H1 (cell line): ENCODE results near the gene ASAP2. TPM values are rescaled to one million over a fixed set of nuclear protein-coding genes. Genes with fewer than 3 reads are reported as not detected.

Source experiments
- CTCF ChIA-PET: fragments of 300-600 bp; sonication (Branson Sonifier 250); formaldehyde crosslinking; loops from one replicate; lab custom pipeline; 2021; ENCODE audit not compliant: partially characterized antibody; lab: Charles Lee
- POLR2A ChIA-PET: fragments of 300-600 bp; sonication (Branson Sonifier 250); formaldehyde crosslinking; loops from one replicate; lab custom pipeline; 2021; ENCODE audit warnings: inconsistent platforms; ENCODE audit not compliant: partially characterized antibody; lab: Charles Lee
- DNase-seq, 2 experiments: peaks; one replicate each; pipeline versions ENCODE4 v3.0.0 to v3.0.0-alpha.2; 2010 to 2022; ENCODE audit warnings: low spot score in 2 of 2, low read depth in 1 of 2, mixed read lengths in 1 of 2
- FAIRE-seq: peaks from 2 replicates; lab custom pipeline; 2011; peaks lifted over from hg19 to GRCh38; lab: Jason Lieb, UNC
- H2AFZ ChIP-seq: 2 replicates; pipeline ENCODE4 v1.8.1; 2012; ENCODE audit warnings: low read length, inconsistent platforms
- H2AK5ac ChIP-seq: 2 replicates; pipeline ENCODE4 v1.6.1; 2013; ENCODE audit warnings: low read depth, low read length
- H2BK120ac ChIP-seq: replicated peaks from 2 replicates; pipeline ENCODE3; 2013; ENCODE audit warnings: low read depth, low read length, inconsistent platforms
- H2BK12ac ChIP-seq: 2 replicates; pipeline ENCODE4 v1.6.1; 2013; ENCODE audit warnings: low read depth, low read length
- H2BK15ac ChIP-seq: 2 replicates; pipeline ENCODE4 v1.6.1; 2013; ENCODE audit warnings: low read length
- H2BK20ac ChIP-seq: 2 replicates; pipeline ENCODE4 v1.6.1; 2013; ENCODE audit warnings: low read length
- H2BK5ac ChIP-seq: 2 replicates; pipeline ENCODE4 v1.6.1; 2013; ENCODE audit warnings: low read depth, low read length
- H3K14ac ChIP-seq: 2 replicates; pipeline ENCODE4 v1.6.1; 2013; ENCODE audit warnings: inconsistent platforms; ENCODE audit not compliant: insufficient read length
- H3K18ac ChIP-seq: 2 replicates; pipeline ENCODE4 v1.6.1; 2013; ENCODE audit warnings: low read length; ENCODE audit errors: extremely low read depth
- H3K23ac ChIP-seq: 2 replicates; pipeline ENCODE4 v1.6.1; 2013; ENCODE audit warnings: inconsistent platforms; ENCODE audit not compliant: insufficient read length
- H3K23me2 ChIP-seq: 2 replicates; pipeline ENCODE4 v1.6.1; 2013; ENCODE audit warnings: low read depth, low read length
- H3K27ac ChIP-seq: 2 replicates; pipeline ENCODE4 v1.6.1; 2011; ENCODE audit warnings: low read depth, low read length, inconsistent platforms
- H3K27me3 ChIP-seq, 4 experiments: replicated peaks in 1 of 4; 1 replicate in 1 of 4; 2 replicates in 3 of 4; pipeline versions ENCODE4 v1.6.1 to v1.8.1; 2011 to 2013; ENCODE audit warnings: low read length in 3 of 4, mild to moderate bottlenecking in 3 of 4, inconsistent platforms in 2 of 4, mixed read lengths in 2 of 4, moderate library complexity in 1 of 4; ENCODE audit not compliant: control insufficient read depth in 3 of 4, insufficient read depth in 3 of 4; ENCODE audit errors: extremely low read depth in 1 of 4
- H3K36me3 ChIP-seq, 4 experiments: 2 replicates each; pipeline versions ENCODE4 v1.6.1 to v1.8.1; 2011 to 2013; ENCODE audit warnings: mild to moderate bottlenecking in 4 of 4, low read length in 3 of 4, moderate library complexity in 2 of 4, control low read depth in 1 of 4, inconsistent platforms in 1 of 4; ENCODE audit not compliant: insufficient read depth in 4 of 4, control insufficient read depth in 2 of 4
- H3K4ac ChIP-seq: replicated peaks from 2 replicates; pipeline ENCODE3; 2013; ENCODE audit warnings: low read length, low read depth, mixed read lengths, inconsistent platforms; ENCODE audit not compliant: insufficient read length
- H3K4me1 ChIP-seq, 4 experiments: replicated peaks in 1 of 4; 1 replicate in 1 of 4; 2 replicates in 3 of 4; pipeline versions ENCODE4 v1.6.1 to v1.8.1; 2011 to 2013; ENCODE audit warnings: low read length in 3 of 4, inconsistent platforms in 2 of 4, mixed read lengths in 1 of 4; ENCODE audit not compliant: insufficient read depth in 4 of 4, control insufficient read depth in 3 of 4
- H3K4me2 ChIP-seq, 2 experiments: 2 replicates each; pipeline versions ENCODE4 v1.6.1 to v1.8.1; 2011 to 2013; ENCODE audit warnings: low read depth in 2 of 2, low read length in 2 of 2, control low read depth in 1 of 2, inconsistent platforms in 1 of 2, mild to moderate bottlenecking in 1 of 2; ENCODE audit not compliant: insufficient read depth in 1 of 2
- H3K4me3 ChIP-seq, 4 experiments: fragments of 200-600, 300-600 bp in 1 of 4; sonication (generic), shearing (Covaris generic), sonication (Bioruptor Twin) in 1 of 4; 2 replicates each; pipeline versions ENCODE4 v1.5.1 to v1.8.1; 2011 to 2016; ENCODE audit warnings: low read length in 4 of 4, low read depth in 3 of 4, control low read depth in 2 of 4, inconsistent platforms in 2 of 4, mild to moderate bottlenecking in 2 of 4, mixed read lengths in 1 of 4, moderate library complexity in 1 of 4; ENCODE audit not compliant: insufficient read depth in 2 of 4; ENCODE audit errors: extremely low read depth in 1 of 4
- H3K56ac ChIP-seq: replicated peaks from 2 replicates; pipeline ENCODE3; 2013; ENCODE audit warnings: low read depth, mild to moderate bottlenecking, mixed read lengths, low read length, inconsistent platforms; ENCODE audit not compliant: insufficient read length
- H3K79me1 ChIP-seq: 2 replicates; pipeline ENCODE4 v1.6.1; 2013; ENCODE audit warnings: low read depth, low read length, control low read depth
- H3K79me2 ChIP-seq, 2 experiments: 2 replicates each; pipeline versions ENCODE4 v1.6.1 to v1.8.1; 2012 to 2013; ENCODE audit warnings: low read length in 2 of 2, mild to moderate bottlenecking in 2 of 2, inconsistent platforms in 1 of 2; ENCODE audit not compliant: insufficient read depth in 2 of 2, control insufficient read depth in 1 of 2
- H3K9ac ChIP-seq, 4 experiments: replicated peaks in 1 of 4; 1 replicate in 1 of 4; 2 replicates in 3 of 4; pipeline versions ENCODE4 v1.6.1 to v1.8.1; 2011 to 2013; ENCODE audit warnings: low read depth in 3 of 4, low read length in 3 of 4, control low read depth in 2 of 4, mild to moderate bottlenecking in 2 of 4, moderate library complexity in 2 of 4, inconsistent platforms in 1 of 4; ENCODE audit errors: extremely low read depth in 1 of 4
- H3K9me3 ChIP-seq, 2 experiments: 2 replicates each; pipeline versions ENCODE4 v1.6.1 to v1.8.1; 2012 to 2013; ENCODE audit warnings: mild to moderate bottlenecking in 2 of 2, moderate library complexity in 2 of 2, control low read depth in 1 of 2, inconsistent platforms in 1 of 2, low read depth in 1 of 2, low read length in 1 of 2, mixed read lengths in 1 of 2; ENCODE audit not compliant: insufficient read depth in 2 of 2
- H4K20me1 ChIP-seq, 2 experiments: replicated peaks in 1 of 2; 2 replicates each; pipeline versions ENCODE3 to v1.8.1; 2011 to 2013; ENCODE audit warnings: inconsistent platforms in 2 of 2, low read length in 2 of 2, mild to moderate bottlenecking in 1 of 2; ENCODE audit not compliant: insufficient read depth in 2 of 2, control insufficient read depth in 1 of 2
- H4K5ac ChIP-seq: 2 replicates; pipeline ENCODE4 v1.6.1; 2013; ENCODE audit warnings: low read length, low read depth, mixed read lengths, inconsistent platforms; ENCODE audit not compliant: insufficient read length
- H4K8ac ChIP-seq: 2 replicates; pipeline ENCODE4 v1.8.0; 2013; ENCODE audit warnings: mild to moderate bottlenecking, moderate library complexity, low read length, inconsistent platforms; ENCODE audit not compliant: insufficient read depth; ENCODE audit errors: extremely low read depth
- H4K91ac ChIP-seq: replicated peaks from 2 replicates; pipeline ENCODE3; 2013; ENCODE audit warnings: low read length, mixed read lengths, inconsistent platforms; ENCODE audit not compliant: insufficient read length
- ASH2L ChIP-seq: fragments of 200-600, 300-600 bp; sonication (generic); IDR thresholded peaks from one replicate; pipeline ENCODE4 v1.7.1; 2017; ENCODE audit warnings: low read length
- BACH1 ChIP-seq: IDR thresholded peaks from 2 replicates; pipeline ENCODE4 v1.6.1; 2012; ENCODE audit warnings: low read length, improper control_type of control experiment
- CBX8 ChIP-seq: fragments of 300-800, 300-1000 bp; sonication (generic); IDR thresholded peaks from 2 replicates; pipeline ENCODE4 v1.7.1; 2016; ENCODE audit warnings: low read depth, low read length, borderline replicate concordance
- CHD1 ChIP-seq: IDR thresholded peaks from 2 replicates; pipeline ENCODE4 v1.6.1; 2012; ENCODE audit warnings: low read depth, low read length, improper control_type of control experiment
- CTBP2 ChIP-seq: IDR thresholded peaks from 2 replicates; pipeline ENCODE4 v1.7.0; 2011; ENCODE audit warnings: borderline replicate concordance, mild to moderate bottlenecking, moderate library complexity, mixed read lengths, low read length; ENCODE audit not compliant: insufficient read depth, insufficient read length
- HDAC2 ChIP-seq, 2 experiments: fragments of 300-600 bp in 1 of 2; sonication (generic) in 1 of 2; IDR thresholded peaks; 2 replicates each; pipeline ENCODE4 v1.6.1; 2011 to 2012; ENCODE audit warnings: low read depth in 2 of 2, low read length in 2 of 2, mild to moderate bottlenecking in 2 of 2, moderate library complexity in 2 of 2, borderline replicate concordance in 1 of 2, inconsistent platforms in 1 of 2
- POLR2A ChIP-seq, 2 experiments: IDR thresholded peaks; 1 replicate in 1 of 2; 2 replicates in 1 of 2; pipeline ENCODE4 v1.6.1; 2011; ENCODE audit warnings: low read depth in 2 of 2, low read length in 2 of 2, mild to moderate bottlenecking in 2 of 2; ENCODE audit errors: control extremely low read depth in 1 of 2
- POLR2AphosphoS5 ChIP-seq: IDR thresholded peaks from 2 replicates; pipeline ENCODE4 v1.6.1; 2011; ENCODE audit warnings: low read depth, low read length
- WGBS, 2 experiments: shearing (Covaris generic) in 1 of 2; methylation state at CpG; one replicate each; pipeline versions ENCODE4 v1.1.6 to v1.1.7; 2013 to 2015; ENCODE audit warnings: low lambda C conversion rate in 2 of 2, mixed read lengths in 2 of 2, inconsistent platforms in 1 of 2, low coverage in 1 of 2, missing lambda C conversion rate in 1 of 2; ENCODE audit not compliant: insufficient replicate concordance in 2 of 2, insufficient coverage in 1 of 2, insufficient read length in 1 of 2; ENCODE audit errors: extremely low coverage in 1 of 2, missing lambda C conversion rate in 1 of 2; 5-methylcytosine and 5-hydroxymethylcytosine counted together
- polyA plus RNA-seq, 7 experiments: library from polyadenylated mRNA; depleted of rRNA in 3 of 7; stranded (reverse) in 5 of 7; unstranded in 2 of 7; fragments of >200 nt in 5 of 7; fragments of 200-250 nt in 2 of 7; gene quantifications; 1 replicate in 5 of 7; 2 replicates in 1 of 7; 4 replicates in 1 of 7; pipeline versions ENCODE4 v1.2.1 to v1.2.3, GENCODE V29; 2011 to 2013; ENCODE audit warnings: missing spikeins in 2 of 7, mixed read lengths in 2 of 7
- total RNA-seq: library from RNA; stranded (reverse); fragmentation: NEBNext Ultra II Directional; extraction: Animal tissue kit (Norgen Biotek cat#: 25700); gene quantifications from 2 replicates; pipeline ENCODE4 v1.2.1, GENCODE V29; 2021
- TF ChIP-seq, protein P1 (sequence below): IDR thresholded peaks from 2 replicates; pipeline ENCODE4 v1.6.1; 2012; ENCODE audit warnings: inconsistent platforms

ASAP2 gene
- total and polyA plus RNA-seq, 2 of the 8 experiments (the other 6 are each of a cell fraction or from before 2014, with no cell fraction given), result 10.2 to 18.7 TPM

DNA sequence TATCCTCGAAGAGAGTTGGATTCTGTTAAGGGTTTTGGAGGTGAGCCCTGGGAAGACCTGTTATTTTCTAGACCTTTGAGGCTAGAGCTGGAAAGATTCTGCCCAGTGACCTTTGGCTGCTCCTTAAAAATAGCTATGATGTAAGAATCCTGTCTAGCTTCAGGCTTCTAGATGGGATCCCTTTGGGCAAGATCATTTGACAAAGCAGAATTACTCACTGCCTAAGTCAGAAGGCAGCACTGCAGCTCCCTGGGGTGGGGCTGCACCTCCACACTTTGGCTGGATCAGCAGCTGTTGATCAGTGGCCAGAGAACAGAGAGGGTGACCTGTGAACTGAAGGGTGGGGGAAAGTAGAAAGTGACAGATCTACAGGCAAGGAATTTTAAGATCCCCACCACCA lies 103.8 kb downstream of the ASAP2 start:
- H4K91ac ChIP-seq, result no peak overlapping the region
- 57% methylated on average over 1 of the region's 1 CpG; no CpG with 5 or more reads in 1 of the 2 experiments for WGBS, 2 experiments
- H4K20me1 ChIP-seq, result peaks cover 0 to 3% of the 10 kb centered on the region in 2 experiments
- no peak for TF ChIP-seq CHD1
- no peak for TF ChIP-seq ASH2L
- TF ChIP-seq POLR2A (IDR thresholded peaks at IDR 0.05; ENCODE audit: control extremely low read depth in 1 of 2, low read depth in 2 of 2, low read length in 2 of 2), result no peak
- TF ChIP-seq BACH1, result no peak
- TF ChIP-seq, protein P1, sequence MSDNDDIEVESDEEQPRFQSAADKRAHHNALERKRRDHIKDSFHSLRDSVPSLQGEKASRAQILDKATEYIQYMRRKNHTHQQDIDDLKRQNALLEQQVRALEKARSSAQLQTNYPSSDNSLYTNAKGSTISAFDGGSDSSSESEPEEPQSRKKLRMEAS, result no peak
- TF ChIP-seq CTBP2, result no peak
- no peak for TF ChIP-seq HDAC2 (IDR thresholded peaks at IDR 0.05; ENCODE audit: borderline replicate concordance in 1 of 2, low read depth in 2 of 2, low read length in 2 of 2)
- no peak for TF ChIP-seq CBX8
- TF ChIP-seq POLR2AphosphoS5, result no peak
- H3K18ac ChIP-seq, result no peak overlapping the region
- H3K27ac ChIP-seq, result no peak overlapping the region
- H3K27me3 ChIP-seq, result no peaks in the 10 kb centered on the region
- no peaks in the 10 kb centered on the region; the same call in none of the 2 replicates for H3K79me1 ChIP-seq
- H3K14ac ChIP-seq, result no peak overlapping the region
- no peak overlapping the region for H3K4me2 ChIP-seq
- ChIA-PET CTCF (interaction anchor here (0.8 to 2.4 kb wide), 9 partner anchors 8 to 167 kb away, joined by 3 to 8 read pairs (median 4); partner anchors contain the start of gene ASAP2), POLR2A (no interaction called here)
- no peak for DNase-seq
- no peak overlapping the region for H3K56ac ChIP-seq
- H3K23ac ChIP-seq, result no peak overlapping the region
- H2BK15ac ChIP-seq, result no peak overlapping the region
- H2AFZ ChIP-seq, result no peak overlapping the region
- no peak overlapping the region for H2BK120ac ChIP-seq
- H2BK20ac ChIP-seq, result no peak overlapping the region
- no peak overlapping the region for H3K4me3 ChIP-seq
- no peaks in the 10 kb centered on the region for H3K9me3 ChIP-seq
- H3K4me1 ChIP-seq, result peaks cover 3 to 9% (median 4%) of the 10 kb centered on the region in 4 experiments; a peak in 5 of 7 replicates
- no peak overlapping the region for H3K4ac ChIP-seq
- FAIRE-seq, result no peak
- no peak overlapping the region for H2BK5ac ChIP-seq
- H2BK12ac ChIP-seq, result no peak overlapping the region
- H3K9ac ChIP-seq, result no peak overlapping the region
- H4K5ac ChIP-seq, result no peak overlapping the region
- peaks cover 0 to 2% of the 10 kb centered on the region in 2 experiments; a peak in 1 of 4 replicates for H3K79me2 ChIP-seq
- no peak overlapping the region for H2AK5ac ChIP-seq
- no peak overlapping the region for H4K8ac ChIP-seq
- H3K36me3 ChIP-seq, result no peaks in the 10 kb centered on the region
- no peaks in the 10 kb centered on the region for H3K23me2 ChIP-seq
